Measurements from ENCODE around the gene AHCTF1.

DNA sequence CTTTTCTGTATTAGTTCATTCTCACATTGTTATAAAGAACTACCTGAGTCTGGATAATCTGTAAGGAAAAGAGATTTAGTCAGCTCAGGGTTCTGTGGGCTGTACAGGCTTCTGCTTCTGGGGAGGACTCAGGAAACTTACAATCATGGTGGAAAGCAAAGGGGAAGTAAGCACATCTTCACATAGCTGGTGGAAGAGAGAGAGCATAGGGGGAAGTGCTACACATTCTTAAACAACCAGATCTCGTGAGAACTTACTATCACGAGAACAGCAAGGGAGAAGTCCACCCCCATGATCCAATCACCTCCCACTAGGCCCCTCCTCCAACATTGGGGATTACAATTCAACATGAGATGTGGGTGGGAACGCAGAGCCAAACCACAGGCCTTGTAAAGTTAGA, 37.9 kb upstream of the AHCTF1 start:
- TF ChIP-seq GATA2 (IDR thresholded peaks at IDR 0.05; ENCODE audit: insufficient read depth, insufficient read length, low read depth, low read length) (no peak), EZH2 (IDR thresholded peaks at IDR 0.05; ENCODE audit: borderline replicate concordance, low read depth, low read length, severe bottlenecking) (no peak), POLR2AphosphoS5 (IDR thresholded peaks at IDR 0.05; ENCODE audit: insufficient read depth, low read depth, low read length) (no peak), POLR2A (IDR thresholded peaks at IDR 0.05; ENCODE audit: low read depth, low read length) (no peak), MYC (IDR thresholded peaks at IDR 0.05; ENCODE audit: low read depth, low read length) (no peak), MAX (IDR thresholded peaks at IDR 0.05; ENCODE audit: insufficient read depth, insufficient read length) (no peak), FOS (IDR thresholded peaks at IDR 0.05; ENCODE audit: borderline replicate concordance, insufficient read depth, low read length) (no peak), JUN (IDR thresholded peaks at IDR 0.05; ENCODE audit: borderline replicate concordance, insufficient read depth, insufficient read length, low read depth) (no peak)
- TF ChIP-seq, protein P1, sequence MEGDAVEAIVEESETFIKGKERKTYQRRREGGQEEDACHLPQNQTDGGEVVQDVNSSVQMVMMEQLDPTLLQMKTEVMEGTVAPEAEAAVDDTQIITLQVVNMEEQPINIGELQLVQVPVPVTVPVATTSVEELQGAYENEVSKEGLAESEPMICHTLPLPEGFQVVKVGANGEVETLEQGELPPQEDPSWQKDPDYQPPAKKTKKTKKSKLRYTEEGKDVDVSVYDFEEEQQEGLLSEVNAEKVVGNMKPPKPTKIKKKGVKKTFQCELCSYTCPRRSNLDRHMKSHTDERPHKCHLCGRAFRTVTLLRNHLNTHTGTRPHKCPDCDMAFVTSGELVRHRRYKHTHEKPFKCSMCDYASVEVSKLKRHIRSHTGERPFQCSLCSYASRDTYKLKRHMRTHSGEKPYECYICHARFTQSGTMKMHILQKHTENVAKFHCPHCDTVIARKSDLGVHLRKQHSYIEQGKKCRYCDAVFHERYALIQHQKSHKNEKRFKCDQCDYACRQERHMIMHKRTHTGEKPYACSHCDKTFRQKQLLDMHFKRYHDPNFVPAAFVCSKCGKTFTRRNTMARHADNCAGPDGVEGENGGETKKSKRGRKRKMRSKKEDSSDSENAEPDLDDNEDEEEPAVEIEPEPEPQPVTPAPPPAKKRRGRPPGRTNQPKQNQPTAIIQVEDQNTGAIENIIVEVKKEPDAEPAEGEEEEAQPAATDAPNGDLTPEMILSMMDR (IDR thresholded peaks at IDR 0.05; ENCODE audit: extremely low read depth in 1 of 2, insufficient read depth in 1 of 2, low read depth in 1 of 2, low read length in 2 of 2), result no peak

All from endothelial cell of umbilical vein (primary cell).